SK-N-SH (cell line): Measurements from ENCODE around the gene MAP7. TPM values are rescaled to one million over a fixed set of nuclear protein-coding genes. Genes with fewer than 3 reads are reported as not detected.
A peak's percentile ranks its signal among the peaks of the same experiment; 100 is the strongest.

Experiments used
- CTCF ChIA-PET: fragments of 300-600, 350-600 bp; formaldehyde crosslinking; extraction: SDS; loops from one replicate; lab custom pipeline; 2021; lab: Yijun Ruan, JAX
- POLR2A ChIA-PET: fragments of 350-600 bp; sonication (Branson Sonifier 250); formaldehyde crosslinking; extraction: SDS; loops from one replicate; lab custom pipeline; 2020; ENCODE audit warnings: antibody characterized with exemption, inconsistent platforms; lab: Yijun Ruan, JAX
- DNase-seq: peaks from one replicate; pipeline ENCODE4 v3.0.0; 2012
- H2AFZ ChIP-seq: fragments of 200-600 bp; sonication (generic); 2 replicates; pipeline ENCODE4 v1.8.1; 2016; ENCODE audit warnings: antibody characterized with exemption, mild to moderate bottlenecking, low read depth
- H3F3A ChIP-seq: fragments of 200-600 bp; sonication (generic); replicated peaks from 2 replicates; pipeline ENCODE3; 2016; ENCODE audit warnings: antibody characterized with exemption, mild to moderate bottlenecking; ENCODE audit not compliant: insufficient read depth
- H3K27ac ChIP-seq, 2 experiments: fragments of 200-500 bp in 1 of 2; fragments of 200-600 bp in 1 of 2; sonication (Bioruptor generic) in 1 of 2; sonication (generic), shearing (Covaris generic) in 1 of 2; 2 replicates each; pipeline versions ENCODE4 v1.5.1 to v1.6.1; 2014 to 2016; ENCODE audit warnings: low read depth in 2 of 2, inconsistent platforms in 1 of 2, low read length in 1 of 2, mild to moderate bottlenecking in 1 of 2, mixed read lengths in 1 of 2
- H3K27me3 ChIP-seq: fragments of 200-600 bp; sonication (generic), shearing (Covaris generic); 2 replicates; pipeline ENCODE4 v1.6.1; 2016; ENCODE audit warnings: mixed run types; ENCODE audit not compliant: insufficient read depth
- H3K36me3 ChIP-seq, 2 experiments: fragments of 200-500 bp in 1 of 2; fragments of 200-600 bp in 1 of 2; sonication (Bioruptor generic) in 1 of 2; sonication (generic) in 1 of 2; replicated peaks in 1 of 2; 2 replicates each; pipeline versions ENCODE3 to v1.5.1; 2014 to 2016; ENCODE audit warnings: low read length in 1 of 2, mild to moderate bottlenecking in 1 of 2; ENCODE audit not compliant: insufficient read depth in 2 of 2, control insufficient read depth in 1 of 2
- H3K4me1 ChIP-seq, 2 experiments: fragments of 200-500 bp in 1 of 2; fragments of 200-600 bp in 1 of 2; sonication (Bioruptor generic) in 1 of 2; sonication (generic), shearing (Covaris generic) in 1 of 2; 2 replicates each; pipeline versions ENCODE4 v1.5.1 to v1.6.1; 2014 to 2016; ENCODE audit warnings: low read depth in 1 of 2, low read length in 1 of 2, mixed run types in 1 of 2; ENCODE audit not compliant: insufficient read depth in 2 of 2, control insufficient read depth in 1 of 2
- H3K4me2 ChIP-seq: fragments of 200-600 bp; sonication (generic), shearing (Covaris generic); 2 replicates; pipeline ENCODE4 v1.6.1; 2017; ENCODE audit warnings: mixed run types
- H3K4me3 ChIP-seq, 2 experiments: fragments of 200-500 bp in 1 of 2; fragments of 200-600 bp in 1 of 2; sonication (Bioruptor generic) in 1 of 2; sonication (generic), shearing (Covaris generic) in 1 of 2; 2 replicates each; pipeline versions ENCODE4 v1.5.1 to v1.8.1; 2014 to 2016; ENCODE audit warnings: low read depth in 2 of 2, inconsistent platforms in 1 of 2, low read length in 1 of 2, mild to moderate bottlenecking in 1 of 2, mixed read lengths in 1 of 2, moderate library complexity in 1 of 2
- H3K79me2 ChIP-seq: fragments of 200-600 bp; sonication (generic); 2 replicates; pipeline ENCODE4 v1.8.1; 2017; ENCODE audit warnings: mild to moderate bottlenecking; ENCODE audit not compliant: insufficient read depth
- H3K9ac ChIP-seq: fragments of 200-600 bp; sonication (generic); 2 replicates; pipeline ENCODE4 v1.6.1; 2017; ENCODE audit warnings: mixed run types
- H3K9me2 ChIP-seq: fragments of 200-600 bp; sonication (generic); 2 replicates; pipeline ENCODE4 v1.6.1; 2017; ENCODE audit warnings: mixed run types
- H3K9me3 ChIP-seq: fragments of 200-600 bp; sonication (generic); 2 replicates; pipeline ENCODE4 v1.6.1; 2017; ENCODE audit warnings: mixed run types, mild to moderate bottlenecking, moderate library complexity
- H4K20me1 ChIP-seq: fragments of 200-600 bp; sonication (generic); 2 replicates; pipeline ENCODE4 v1.6.1; 2017; ENCODE audit warnings: mild to moderate bottlenecking, mixed run types; ENCODE audit not compliant: insufficient read depth
- FOXJ3 ChIP-seq: sonication (generic); formaldehyde crosslinking; IDR thresholded peaks from 2 replicates; pipeline ENCODE4 v1.5.1; 2020; ENCODE audit warnings: mild to moderate bottlenecking, missing genetic modification reagents
- RXRA ChIP-seq: IDR thresholded peaks from 2 replicates; pipeline ENCODE4 v1.4.0; 2012; ENCODE audit warnings: low read depth, mild to moderate bottlenecking, borderline replicate concordance
- YY1 ChIP-seq: IDR thresholded peaks from 2 replicates; pipeline ENCODE4 v1.4.0; 2012; ENCODE audit warnings: low read depth, mild to moderate bottlenecking
- WGBS: methylation state at CpG from one replicate; pipeline ENCODE4 v1.1.6; 2017; ENCODE audit warnings: low lambda C conversion rate; 5-methylcytosine and 5-hydroxymethylcytosine counted together
- polyA plus RNA-seq, 3 experiments: library from polyadenylated mRNA; depleted of rRNA; stranded (reverse); fragments of >200 nt; gene quantifications; 2 replicates each; pipeline ENCODE4 v1.2.3, GENCODE V29; 2012
- TF ChIP-seq, protein P1 (sequence below): IDR thresholded peaks from 2 replicates; pipeline ENCODE4 v1.6.1; 2012; ENCODE audit warnings: mild to moderate bottlenecking, low read depth, low read length, moderate library complexity
- TF ChIP-seq, protein P2 (sequence below): IDR thresholded peaks from 2 replicates; pipeline ENCODE4 v1.4.0; 2012; ENCODE audit warnings: low read depth, borderline replicate concordance

The MAP7 gene
- polyA plus RNA-seq, 1 of the 3 experiments (the other 2 are of a cell fraction) = 0.76 TPM

DNA sequence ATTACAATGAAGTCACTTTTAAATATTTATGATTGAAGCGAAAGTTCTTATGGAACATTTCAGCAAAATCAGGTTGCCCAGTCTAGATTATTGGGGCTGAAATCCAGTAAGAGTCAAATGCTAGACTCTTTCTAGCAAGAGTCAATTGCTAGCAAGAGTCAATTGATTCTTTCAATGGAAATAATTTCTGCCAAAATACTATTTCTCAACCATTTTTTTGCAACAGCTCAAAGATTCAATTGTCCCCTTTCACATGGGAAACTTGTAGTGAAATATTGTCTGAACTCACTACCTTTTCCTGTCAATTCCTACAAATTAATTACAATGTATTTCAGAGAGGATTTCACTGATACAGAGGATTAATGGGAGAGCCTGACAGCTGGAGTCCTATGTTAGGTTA is 78.3 kb downstream of the MAP7 start (continued):
- TF ChIP-seq, protein P1, sequence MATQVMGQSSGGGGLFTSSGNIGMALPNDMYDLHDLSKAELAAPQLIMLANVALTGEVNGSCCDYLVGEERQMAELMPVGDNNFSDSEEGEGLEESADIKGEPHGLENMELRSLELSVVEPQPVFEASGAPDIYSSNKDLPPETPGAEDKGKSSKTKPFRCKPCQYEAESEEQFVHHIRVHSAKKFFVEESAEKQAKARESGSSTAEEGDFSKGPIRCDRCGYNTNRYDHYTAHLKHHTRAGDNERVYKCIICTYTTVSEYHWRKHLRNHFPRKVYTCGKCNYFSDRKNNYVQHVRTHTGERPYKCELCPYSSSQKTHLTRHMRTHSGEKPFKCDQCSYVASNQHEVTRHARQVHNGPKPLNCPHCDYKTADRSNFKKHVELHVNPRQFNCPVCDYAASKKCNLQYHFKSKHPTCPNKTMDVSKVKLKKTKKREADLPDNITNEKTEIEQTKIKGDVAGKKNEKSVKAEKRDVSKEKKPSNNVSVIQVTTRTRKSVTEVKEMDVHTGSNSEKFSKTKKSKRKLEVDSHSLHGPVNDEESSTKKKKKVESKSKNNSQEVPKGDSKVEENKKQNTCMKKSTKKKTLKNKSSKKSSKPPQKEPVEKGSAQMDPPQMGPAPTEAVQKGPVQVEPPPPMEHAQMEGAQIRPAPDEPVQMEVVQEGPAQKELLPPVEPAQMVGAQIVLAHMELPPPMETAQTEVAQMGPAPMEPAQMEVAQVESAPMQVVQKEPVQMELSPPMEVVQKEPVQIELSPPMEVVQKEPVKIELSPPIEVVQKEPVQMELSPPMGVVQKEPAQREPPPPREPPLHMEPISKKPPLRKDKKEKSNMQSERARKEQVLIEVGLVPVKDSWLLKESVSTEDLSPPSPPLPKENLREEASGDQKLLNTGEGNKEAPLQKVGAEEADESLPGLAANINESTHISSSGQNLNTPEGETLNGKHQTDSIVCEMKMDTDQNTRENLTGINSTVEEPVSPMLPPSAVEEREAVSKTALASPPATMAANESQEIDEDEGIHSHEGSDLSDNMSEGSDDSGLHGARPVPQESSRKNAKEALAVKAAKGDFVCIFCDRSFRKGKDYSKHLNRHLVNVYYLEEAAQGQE = no peak
- TF ChIP-seq FOXJ3 (CRISPR knock-in tag) (no peak), YY1 (no peak), RXRA (no peak)
- TF ChIP-seq, all 33 proteins: peak for 0

- TF ChIP-seq, protein P2, sequence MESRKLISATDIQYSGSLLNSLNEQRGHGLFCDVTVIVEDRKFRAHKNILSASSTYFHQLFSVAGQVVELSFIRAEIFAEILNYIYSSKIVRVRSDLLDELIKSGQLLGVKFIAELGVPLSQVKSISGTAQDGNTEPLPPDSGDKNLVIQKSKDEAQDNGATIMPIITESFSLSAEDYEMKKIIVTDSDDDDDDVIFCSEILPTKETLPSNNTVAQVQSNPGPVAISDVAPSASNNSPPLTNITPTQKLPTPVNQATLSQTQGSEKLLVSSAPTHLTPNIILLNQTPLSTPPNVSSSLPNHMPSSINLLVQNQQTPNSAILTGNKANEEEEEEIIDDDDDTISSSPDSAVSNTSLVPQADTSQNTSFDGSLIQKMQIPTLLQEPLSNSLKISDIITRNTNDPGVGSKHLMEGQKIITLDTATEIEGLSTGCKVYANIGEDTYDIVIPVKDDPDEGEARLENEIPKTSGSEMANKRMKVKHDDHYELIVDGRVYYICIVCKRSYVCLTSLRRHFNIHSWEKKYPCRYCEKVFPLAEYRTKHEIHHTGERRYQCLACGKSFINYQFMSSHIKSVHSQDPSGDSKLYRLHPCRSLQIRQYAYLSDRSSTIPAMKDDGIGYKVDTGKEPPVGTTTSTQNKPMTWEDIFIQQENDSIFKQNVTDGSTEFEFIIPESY = no peak
- TF ChIP-seq, protein P1 = peak; percentile 84
- TF ChIP-seq, all 33 proteins: peak for 1
- Histone ChIP-seq H3K9me2 (no peaks in the 10 kb centered on the region), H3K9ac (no peak overlapping the region), H3K4me1 (peaks cover 0 to 6% of the 10 kb centered on the region in 2 experiments; a peak in 2 of 4 replicates), H4K20me1 (no peaks in the 10 kb centered on the region), H3K4me3 (no peak overlapping the region), H3K4me2 (no peak overlapping the region), H3K36me3 (no peaks in the 10 kb centered on the region), H3K9me3 (no peaks in the 10 kb centered on the region), H3K27me3 (no peaks in the 10 kb centered on the region), H3K27ac (no peak overlapping the region), H3F3A (no peaks in the 10 kb centered on the region), H2AFZ (no peak overlapping the region), H3K79me2 (no peaks in the 10 kb centered on the region)
- POLR2A ChIA-PET = no interaction called here
- CTCF ChIA-PET = interaction anchor here (1.0 kb wide), 1 partner anchor 76 kb away, joined by 5 read pairs; no protein-coding TSS in a partner anchor
- 67% methylated on average over 5 of the region's 5 CpGs for WGBS
- DNase-seq = no peak
These were observed 78.8 kb downstream of the MAP7 start for GRCh38 chr6:136471372-136471771.
